Measurements from ENCODE around the gene OR52N5. TPM values are rescaled to one million over a fixed set of nuclear protein-coding genes. Genes with fewer than 3 reads are reported as not detected.

The OR52N5 gene
- total and polyA plus RNA-seq, 2 experiments from 2014 or later: 0.06 TPM; not detected in 1

- Histone ChIP-seq H3K4me3 (no peak within 1 kb of the TSS), H3K36me3 (no peaks in the 10 kb centered on the region), H3K9me3 (ENCODE audit: low read depth) (no peaks in the 10 kb centered on the region), H3K27ac (no peak within 1 kb of the TSS), H3K27me3 (no peaks in the 10 kb centered on the region), H3K4me1 (ENCODE audit: low read depth) (no peaks in the 10 kb centered on the region)
- TF ChIP-seq CTCF (IDR thresholded peaks at IDR 0.05; ENCODE audit: low read depth, low read length): no peak
- DNase-seq (ENCODE audit: low read depth in 1 of 2, low spot score in 1 of 2): no peak
These were observed 8.0 kb upstream of the OR52N5 start, which contains the start of gene OR52N1 for GRCh38 chr11:5791165-5791564. OR52N1 (minus strand) TSS chr11:5791265; CDS start chr11:5788816, 2,449 bp downstream.

GRCh38 chr11:5767056-5767455 lies 16.1 kb downstream of the OR52N5 start:
- H3K4me1 ChIP-seq (ENCODE audit: low read depth): no peaks in the 10 kb centered on the region
- DNase-seq (ENCODE audit: low read depth in 1 of 2, low spot score in 1 of 2): no peak
- no peak overlapping the region for H3K27ac ChIP-seq
- H3K4me3 ChIP-seq: no peak overlapping the region
- no peak for TF ChIP-seq CTCF (IDR thresholded peaks at IDR 0.05; ENCODE audit: low read depth, low read length)
- H3K36me3 ChIP-seq: no peaks in the 10 kb centered on the region
- H3K9me3 ChIP-seq (ENCODE audit: low read depth): no peaks in the 10 kb centered on the region
- H3K27me3 ChIP-seq: no peaks in the 10 kb centered on the region

GRCh38 chr11:5753943-5754342 lies 29.2 kb downstream of the OR52N5 start, which contains the start of gene OR52N4:
OR52N4 (plus strand) TSS chr11:5754243; CDS start chr11:5754741, 498 bp downstream.
- Histone ChIP-seq H3K4me3 (no peak within 1 kb of the TSS), H3K36me3 (no peaks in the 10 kb centered on the region), H3K27me3 (no peaks in the 10 kb centered on the region), H3K4me1 (ENCODE audit: low read depth) (no peaks in the 10 kb centered on the region), H3K27ac (no peak within 1 kb of the TSS), H3K9me3 (ENCODE audit: low read depth) (no peaks in the 10 kb centered on the region)
- no peak for TF ChIP-seq CTCF (IDR thresholded peaks at IDR 0.05; ENCODE audit: low read depth, low read length)
- no peak for DNase-seq (ENCODE audit: low read depth in 1 of 2, low spot score in 1 of 2)

- TF ChIP-seq CTCF (IDR thresholded peaks at IDR 0.05; ENCODE audit: low read depth, low read length): no peak
- Histone ChIP-seq H3K9me3 (ENCODE audit: low read depth) (no peaks in the 10 kb centered on the region), H3K27ac (no peak overlapping the region), H3K4me3 (no peak overlapping the region), H3K36me3 (no peaks in the 10 kb centered on the region), H3K27me3 (no peaks in the 10 kb centered on the region), H3K4me1 (ENCODE audit: low read depth) (no peaks in the 10 kb centered on the region)
- DNase-seq (ENCODE audit: low read depth in 1 of 2, low spot score in 1 of 2): no peak
These were observed 33.3 kb downstream of the OR52N5 start for GRCh38 chr11:5749836-5750235.

GRCh38 chr11:5746614-5747013 lies 36.5 kb downstream of the OR52N5 start:
- no peak for TF ChIP-seq CTCF (IDR thresholded peaks at IDR 0.05; ENCODE audit: low read depth, low read length)
- H3K4me1 ChIP-seq (ENCODE audit: low read depth): no peaks in the 10 kb centered on the region
- no peaks in the 10 kb centered on the region for H3K27me3 ChIP-seq
- no peak overlapping the region for H3K27ac ChIP-seq
- no peak for DNase-seq (ENCODE audit: low read depth in 1 of 2, low spot score in 1 of 2)
- no peaks in the 10 kb centered on the region for H3K36me3 ChIP-seq
- no peak overlapping the region for H3K4me3 ChIP-seq
- H3K9me3 ChIP-seq (ENCODE audit: low read depth): no peaks in the 10 kb centered on the region

GRCh38 chr11:5738431-5738830 lies 44.7 kb downstream of the OR52N5 start:
- Histone ChIP-seq H3K4me1 (ENCODE audit: low read depth) (no peaks in the 10 kb centered on the region), H3K9me3 (ENCODE audit: low read depth) (no peaks in the 10 kb centered on the region), H3K27me3 (peaks cover 5% of the 10 kb centered on the region), H3K4me3 (no peak overlapping the region), H3K36me3 (no peaks in the 10 kb centered on the region), H3K27ac (no peak overlapping the region)
- no peak for TF ChIP-seq CTCF (IDR thresholded peaks at IDR 0.05; ENCODE audit: low read depth, low read length)
- DNase-seq (ENCODE audit: low read depth in 1 of 2, low spot score in 1 of 2): no peak
